Glutamatergic neuron (in vitro differentiated cells): ENCODE results near the gene SDR9C7. TPM values are rescaled to one million over a fixed set of nuclear protein-coding genes. Genes with fewer than 3 reads are reported as not detected.
"Not testable (repeated sequence)": the region's sequence is repeated elsewhere in the genome, so short reads cannot be mapped to it uniquely, and the experiment has no call there.

ENCODE experiments used
- DNase-seq: peaks from one replicate; pipeline ENCODE4 v3.0.0; 2022
- H3K27ac Mint-ChIP-seq: one replicate; pipeline ENCODE4 v1.8.0; 2020; ENCODE audit warnings: mild to moderate bottlenecking, mixed read lengths, inconsistent platforms; ENCODE audit not compliant: unreplicated experiment
- H3K27me3 Mint-ChIP-seq: one replicate; pipeline ENCODE4 v1.8.0; 2020; ENCODE audit warnings: mild to moderate bottlenecking, moderate library complexity, mixed read lengths, inconsistent platforms; ENCODE audit not compliant: unreplicated experiment
- H3K36me3 Mint-ChIP-seq: one replicate; pipeline ENCODE4 v1.8.0; 2020; ENCODE audit warnings: mild to moderate bottlenecking, mixed read lengths, inconsistent platforms; ENCODE audit not compliant: unreplicated experiment
- H3K4me1 Mint-ChIP-seq: one replicate; pipeline ENCODE4 v1.8.0; 2020; ENCODE audit warnings: mild to moderate bottlenecking, low read depth, mixed read lengths, inconsistent platforms; ENCODE audit not compliant: unreplicated experiment
- H3K4me3 Mint-ChIP-seq: one replicate; pipeline ENCODE4 v1.8.0; 2020; ENCODE audit warnings: mild to moderate bottlenecking, mixed read lengths, inconsistent platforms; ENCODE audit not compliant: unreplicated experiment
- H3K9me3 Mint-ChIP-seq: one replicate; pipeline ENCODE4 v1.8.0; 2020; ENCODE audit warnings: mild to moderate bottlenecking, moderate library complexity, mixed read lengths, inconsistent platforms; ENCODE audit not compliant: unreplicated experiment
- CTCF ChIP-seq: fragments of 200-600 bp; sonication (generic); IDR thresholded peaks from one replicate; pipeline ENCODE4 v1.5.0; 2021; ENCODE audit not compliant: partially characterized antibody, unreplicated experiment
- total RNA-seq: library from RNA; stranded (reverse); fragmentation: NEBNext Ultra II Directional; extraction: Animal tissue kit (Norgen Biotek cat#: 25700); gene quantifications from one replicate; pipeline ENCODE4 v1.2.1, GENCODE V29; 2021; ENCODE audit not compliant: unreplicated experiment

Gene SDR9C7
- total RNA-seq, 1 donor from 2014 or later, result 0.39 TPM

DNA sequence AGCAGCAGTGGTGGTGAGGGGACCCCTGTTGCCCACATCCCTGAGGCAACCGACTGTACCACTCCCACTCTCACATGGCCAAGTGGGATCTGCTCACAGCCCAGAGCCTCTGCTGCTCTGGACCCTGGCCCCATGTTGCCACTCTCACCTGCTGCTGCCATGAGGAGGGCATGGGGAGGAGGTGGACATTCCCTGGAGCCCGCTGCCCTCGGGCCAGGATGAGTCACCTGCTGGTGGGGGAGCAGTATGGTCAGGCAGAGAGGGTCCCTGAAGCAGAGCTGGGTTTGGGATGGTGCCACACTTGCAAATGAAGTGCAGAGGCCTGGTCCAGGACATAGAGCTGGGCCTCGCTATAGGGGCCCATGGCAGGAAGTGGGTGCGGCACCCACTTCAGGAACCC lies 26.1 kb downstream of the SDR9C7 start:
- no peak for DNase-seq
- Mint-ChIP-seq H3K4me1 (no peaks in the 10 kb centered on the region), H3K4me3 (no peak overlapping the region), H3K27me3 (peaks cover 1% of the 10 kb centered on the region), H3K9me3 (peaks cover 4% of the 10 kb centered on the region), H3K36me3 (peaks cover 8% of the 10 kb centered on the region), H3K27ac (no peak overlapping the region)
- no peak for TF ChIP-seq CTCF

- Mint-ChIP-seq H3K36me3 (peaks cover 20% of the 10 kb centered on the region), H3K27ac (no peak overlapping the region), H3K4me3 (no peak overlapping the region), H3K27me3 (peaks cover 3% of the 10 kb centered on the region), H3K9me3 (peaks cover 14% of the 10 kb centered on the region), H3K4me1 (no peaks in the 10 kb centered on the region)
- no peak for TF ChIP-seq CTCF
- no peak for DNase-seq
Observed at GRCh38 chr12:56905852-56906251, 28.4 kb downstream of the SDR9C7 start.

DNA sequence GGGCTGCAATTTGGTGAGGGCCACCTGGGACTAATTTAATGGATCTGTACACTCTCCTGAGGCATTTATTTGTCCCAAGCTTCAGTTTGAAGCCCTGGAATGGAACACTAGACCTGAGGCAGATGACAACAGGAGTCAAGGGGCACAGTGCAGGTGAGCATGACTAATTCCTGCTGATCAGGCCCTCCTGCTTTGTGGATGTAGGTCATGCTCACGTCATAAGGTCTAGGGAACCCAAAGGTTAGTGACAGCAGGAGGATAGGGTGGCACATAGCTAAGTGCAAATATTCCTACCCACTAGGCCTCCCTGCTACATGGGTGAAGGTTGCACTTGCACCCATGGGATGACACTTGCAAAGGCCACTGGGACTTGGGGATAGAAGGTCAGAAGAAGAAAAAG lies 30.8 kb downstream of the SDR9C7 start:
- Mint-ChIP-seq H3K36me3 (peaks cover 22% of the 10 kb centered on the region), H3K9me3 (peaks cover 18% of the 10 kb centered on the region), H3K4me1 (no peaks in the 10 kb centered on the region), H3K27ac (no peak overlapping the region), H3K27me3 (peaks cover 6% of the 10 kb centered on the region), H3K4me3 (no peak overlapping the region)
- no peak for TF ChIP-seq CTCF
- DNase-seq, result no peak

- not testable (repeated sequence) for H3K27me3 Mint-ChIP-seq
Observed at GRCh38 chr12:56901313-56901712, 32.9 kb downstream of the SDR9C7 start.

GRCh38 chr12:56900583-56900982 lies 33.6 kb downstream of the SDR9C7 start:
- H3K27me3 Mint-ChIP-seq, result peaks cover 5% of the 10 kb centered on the region
- H3K9me3 Mint-ChIP-seq, result peaks cover 16% of the 10 kb centered on the region
- no peaks in the 10 kb centered on the region for H3K4me1 Mint-ChIP-seq
- no peak overlapping the region for H3K4me3 Mint-ChIP-seq
- no peak for TF ChIP-seq CTCF
- H3K36me3 Mint-ChIP-seq, result peaks cover 14% of the 10 kb centered on the region
- DNase-seq, result no peak
- H3K27ac Mint-ChIP-seq, result no peak overlapping the region

More at GRCh38 chr12:56901313-56901712, 32.9 kb downstream of the SDR9C7 start:
- not testable (repeated sequence) for DNase-seq, H3K4me3 Mint-ChIP-seq, H3K27ac Mint-ChIP-seq, H3K4me1 Mint-ChIP-seq
- H3K9me3 Mint-ChIP-seq, result peaks cover 18% of the 10 kb centered on the region
- peaks cover 14% of the 10 kb centered on the region for H3K36me3 Mint-ChIP-seq

DNA sequence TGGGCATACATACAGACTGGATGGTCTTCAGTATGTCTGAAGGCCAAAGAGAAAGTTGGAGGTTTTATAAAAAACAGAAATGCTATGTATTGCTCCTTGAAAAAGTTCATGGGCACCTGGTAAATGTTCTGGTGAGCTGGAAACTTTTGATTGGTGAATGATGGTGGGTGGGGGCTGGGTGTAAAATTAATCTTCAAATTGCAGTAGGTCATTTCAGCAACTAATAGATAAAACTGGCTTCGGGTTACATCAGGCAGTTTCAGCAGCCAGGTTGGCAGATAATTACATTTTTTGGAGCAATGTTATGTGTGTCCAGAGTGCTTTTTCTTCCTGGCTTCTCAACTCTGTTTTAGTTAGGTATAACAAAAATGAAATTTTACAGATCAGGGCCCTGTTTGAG lies 35.3 kb downstream of the SDR9C7 start:
- H3K27ac Mint-ChIP-seq, result no peak overlapping the region
- H3K4me3 Mint-ChIP-seq, result no peak overlapping the region
- H3K27me3 Mint-ChIP-seq, result peaks cover 5% of the 10 kb centered on the region
- H3K9me3 Mint-ChIP-seq, result peaks cover 14% of the 10 kb centered on the region
- no peak for DNase-seq
- no peak for TF ChIP-seq CTCF
- no peaks in the 10 kb centered on the region for H3K4me1 Mint-ChIP-seq
- peaks cover 14% of the 10 kb centered on the region for H3K36me3 Mint-ChIP-seq
